Neural cell (in vitro differentiated cells): Measurements from ENCODE around the gene FBRSL1.

ENCODE experiments used
- EP300 ChIP-seq: fragments of 450-650 bp; conservative IDR thresholded peaks from 2 replicates; pipeline ENCODE4 v1.6.1; 2014; ENCODE audit warnings: antibody characterized with exemption, mild to moderate bottlenecking, moderate library complexity; ENCODE audit not compliant: poor library complexity, severe bottlenecking
- EZH2 ChIP-seq: fragments of 200-600, 300-800 bp; shearing (Covaris generic), sonication (generic); IDR thresholded peaks from 2 replicates; pipeline ENCODE4 v1.6.1; 2014; ENCODE audit warnings: antibody characterized with exemption, low read length, borderline replicate concordance, mild to moderate bottlenecking; ENCODE audit not compliant: insufficient read depth, poor library complexity, severe bottlenecking
- TAF1 ChIP-seq: IDR thresholded peaks from 2 replicates; pipeline ENCODE4 v1.6.1; 2012; ENCODE audit warnings: low read depth
- TF ChIP-seq, protein P1 (sequence below): fragments of 450-650 bp; IDR thresholded peaks from 2 replicates; pipeline ENCODE4 v1.5.1; 2014; ENCODE audit warnings: antibody characterized with exemption, mild to moderate bottlenecking, moderate library complexity; ENCODE audit not compliant: poor library complexity, severe bottlenecking

DNA sequence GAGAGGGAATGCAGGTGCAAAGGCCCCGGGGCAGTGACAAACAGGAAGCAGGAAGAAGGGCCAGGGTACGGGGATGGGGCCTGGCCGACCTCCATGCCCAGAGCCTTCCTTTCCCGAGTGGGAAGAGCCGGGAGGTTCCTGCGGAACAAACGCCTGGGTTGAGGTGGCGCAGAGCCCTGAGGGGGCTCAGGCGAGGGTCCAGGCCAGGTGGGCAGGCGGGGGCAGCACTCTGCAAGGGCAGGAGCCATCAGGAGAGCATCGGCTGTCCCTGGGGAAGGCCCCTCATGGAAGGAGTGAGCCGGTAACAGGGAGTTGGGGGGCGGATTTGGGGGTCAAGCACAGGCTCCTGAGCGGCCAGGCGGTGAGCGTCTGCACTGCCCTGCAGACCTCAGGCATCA, 18.1 kb upstream of the FBRSL1 start:
- TF ChIP-seq EP300 (no peak), EZH2 (no peak), TAF1 (no peak)
- TF ChIP-seq, protein P1, sequence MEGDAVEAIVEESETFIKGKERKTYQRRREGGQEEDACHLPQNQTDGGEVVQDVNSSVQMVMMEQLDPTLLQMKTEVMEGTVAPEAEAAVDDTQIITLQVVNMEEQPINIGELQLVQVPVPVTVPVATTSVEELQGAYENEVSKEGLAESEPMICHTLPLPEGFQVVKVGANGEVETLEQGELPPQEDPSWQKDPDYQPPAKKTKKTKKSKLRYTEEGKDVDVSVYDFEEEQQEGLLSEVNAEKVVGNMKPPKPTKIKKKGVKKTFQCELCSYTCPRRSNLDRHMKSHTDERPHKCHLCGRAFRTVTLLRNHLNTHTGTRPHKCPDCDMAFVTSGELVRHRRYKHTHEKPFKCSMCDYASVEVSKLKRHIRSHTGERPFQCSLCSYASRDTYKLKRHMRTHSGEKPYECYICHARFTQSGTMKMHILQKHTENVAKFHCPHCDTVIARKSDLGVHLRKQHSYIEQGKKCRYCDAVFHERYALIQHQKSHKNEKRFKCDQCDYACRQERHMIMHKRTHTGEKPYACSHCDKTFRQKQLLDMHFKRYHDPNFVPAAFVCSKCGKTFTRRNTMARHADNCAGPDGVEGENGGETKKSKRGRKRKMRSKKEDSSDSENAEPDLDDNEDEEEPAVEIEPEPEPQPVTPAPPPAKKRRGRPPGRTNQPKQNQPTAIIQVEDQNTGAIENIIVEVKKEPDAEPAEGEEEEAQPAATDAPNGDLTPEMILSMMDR: no peak
